HFF-Myc (cell line): Measurements from ENCODE around the gene COMMD4.
"Not testable (repeated sequence)": the region's sequence is repeated elsewhere in the genome, so short reads cannot be mapped to it uniquely, and the experiment has no call there.

Source experiments
- DNase-seq: peaks from one replicate; pipeline ENCODE4 v3.0.0-alpha.2; 2011; ENCODE audit warnings: low read depth; ENCODE audit errors: extremely low read depth
- H3K4me3 ChIP-seq: replicated peaks from 2 replicates; pipeline ENCODE4 v1.5.1; 2011; ENCODE audit warnings: low read depth, mild to moderate bottlenecking, control low read depth, low read length
- CTCF ChIP-seq: IDR thresholded peaks from 2 replicates; pipeline ENCODE4 v1.5.1; 2012; ENCODE audit warnings: mild to moderate bottlenecking, low read depth, low read length, control low read depth; ENCODE audit errors: missing control alignments

Gene COMMD4

GRCh38 chr15:75325922-75326321, 9.9 kb upstream of the COMMD4 start:
- no peak for TF ChIP-seq CTCF
- no peak overlapping the region for H3K4me3 ChIP-seq
- no peak for DNase-seq

- DNase-seq = no peak
- H3K4me3 ChIP-seq = no peak overlapping the region
- TF ChIP-seq CTCF = no peak
These were observed 8.9 kb upstream of the COMMD4 start for GRCh38 chr15:75327005-75327404.

GRCh38 chr15:75327491-75327890, 8.4 kb upstream of the COMMD4 start:
- TF ChIP-seq CTCF = no peak
- no peak overlapping the region for H3K4me3 ChIP-seq
- DNase-seq = no peak

- H3K4me3 ChIP-seq = no peak overlapping the region
- no peak for TF ChIP-seq CTCF
- no peak for DNase-seq
These were observed 7.2 kb upstream of the COMMD4 start for GRCh38 chr15:75328493-75329314.

GRCh38 chr15:75329571-75329970, 6.3 kb upstream of the COMMD4 start:
- TF ChIP-seq CTCF = no peak
- H3K4me3 ChIP-seq = no peak overlapping the region
- no peak for DNase-seq

- DNase-seq, H3K4me3 ChIP-seq: not testable (repeated sequence)
These were observed 3.8 kb upstream of the COMMD4 start for GRCh38 chr15:75332093-75332492.

GRCh38 chr15:75333654-75334419, 2.0 kb upstream of the COMMD4 start:
- not testable (repeated sequence) for DNase-seq, H3K4me3 ChIP-seq
